Measurements from ENCODE around the gene TMPRSS3.

Gene TMPRSS3

DNA sequence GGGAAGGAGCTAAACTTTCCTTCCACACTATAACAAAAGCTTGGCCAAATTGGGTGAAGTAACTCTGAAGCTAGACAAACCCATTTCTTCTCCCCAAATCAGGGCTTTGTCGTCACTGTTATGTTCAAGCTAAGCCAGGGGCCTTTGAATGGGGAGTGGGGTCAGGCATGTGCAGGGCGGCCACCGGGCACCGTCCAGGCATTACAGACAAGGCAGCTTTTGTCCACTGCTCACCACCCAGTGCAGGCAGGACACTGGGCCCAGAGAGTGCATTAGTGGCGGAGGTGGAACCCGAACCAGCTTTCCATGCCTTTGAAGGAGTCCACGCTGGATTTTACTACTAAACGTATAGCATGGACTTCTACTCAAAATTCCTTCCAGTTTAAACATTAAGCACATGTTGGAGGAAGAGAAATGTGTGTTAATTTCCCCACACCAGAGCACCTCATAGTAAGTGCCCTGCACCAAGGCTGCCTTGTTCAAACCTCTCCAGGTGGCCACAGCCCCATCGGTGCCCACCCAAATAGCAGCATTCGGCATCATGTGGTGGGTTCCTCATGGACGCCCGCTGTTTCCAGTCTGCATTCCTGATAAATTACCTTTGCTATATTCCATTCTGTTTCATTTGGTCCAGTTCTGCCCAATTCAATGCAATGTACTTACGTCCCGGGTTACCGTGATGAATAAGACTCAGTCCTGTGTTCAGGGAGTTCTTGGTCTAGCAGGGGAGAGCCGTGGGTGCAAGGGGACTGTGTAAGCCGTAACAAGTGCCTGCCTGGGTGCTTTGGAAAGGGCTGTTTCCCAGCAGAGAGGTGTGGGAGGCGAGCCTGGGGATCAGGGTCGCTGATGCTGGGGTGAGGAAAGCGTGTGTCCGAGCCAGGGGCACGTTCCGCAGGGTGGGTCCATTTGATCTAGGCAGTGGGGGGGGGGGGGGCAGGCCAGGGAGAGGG is 9.5 kb upstream of the TMPRSS3 start:
- H3K9me3 ChIP-seq (ENCODE audit: control insufficient read depth in 1 of 2, low read length in 2 of 2), result peaks cover 0 to 3% of the 10 kb centered on the region in 2 donors
- H3K27ac ChIP-seq (ENCODE audit: low read length), result no peak overlapping the region
- H3K4me3 ChIP-seq (ENCODE audit: low read depth in 1 of 2, low read length in 2 of 2), result peak overlapping the region in 1 of 2 donors; percentile 30
- H3K27me3 ChIP-seq (ENCODE audit: low read depth, low read length), result no peaks in the 10 kb centered on the region
- no peaks in the 10 kb centered on the region for H3K36me3 ChIP-seq (ENCODE audit: control insufficient read depth in 1 of 2, insufficient read depth in 2 of 2, low read length in 2 of 2)
- H3K4me1 ChIP-seq (ENCODE audit: control insufficient read depth in 1 of 2, insufficient read depth in 2 of 2, low read length in 2 of 2), result no peaks in the 10 kb centered on the region

- no peaks in the 10 kb centered on the region for H3K36me3 ChIP-seq (ENCODE audit: control insufficient read depth in 1 of 2, insufficient read depth in 2 of 2, low read length in 2 of 2)
- peaks cover 0 to 3% of the 10 kb centered on the region in 2 donors for H3K9me3 ChIP-seq (ENCODE audit: control insufficient read depth in 1 of 2, low read length in 2 of 2)
- H3K4me1 ChIP-seq (ENCODE audit: control insufficient read depth in 1 of 2, insufficient read depth in 2 of 2, low read length in 2 of 2), result no peaks in the 10 kb centered on the region
- H3K27me3 ChIP-seq (ENCODE audit: low read depth, low read length), result no peaks in the 10 kb centered on the region
- peak overlapping the region in 1 of 2 donors; percentile 30 for H3K4me3 ChIP-seq (ENCODE audit: low read depth in 1 of 2, low read length in 2 of 2)
- H3K27ac ChIP-seq (ENCODE audit: low read length), result no peak overlapping the region
These were observed 8.7 kb upstream of the TMPRSS3 start for GRCh38 chr21:42404539-42404938.

GRCh38 chr21:42403611-42404231 is 7.9 kb upstream of the TMPRSS3 start, which contains the start of gene UBASH3A:
Gene UBASH3A, plus strand, starts transcription at chr21:42403902. Its CDS starts 44 bp downstream, at chr21:42403946.
- H3K4me1 ChIP-seq (ENCODE audit: control insufficient read depth in 1 of 2, insufficient read depth in 2 of 2, low read length in 2 of 2), result no peaks in the 10 kb centered on the region
- H3K27me3 ChIP-seq (ENCODE audit: low read depth, low read length), result no peaks in the 10 kb centered on the region
- H3K4me3 ChIP-seq (ENCODE audit: low read depth in 1 of 2, low read length in 2 of 2), result peak within 1 kb of the TSS in 1 of 2 donors; percentile 30
- no peak within 1 kb of the TSS for H3K27ac ChIP-seq (ENCODE audit: low read length)
- peaks cover 0 to 3% of the 10 kb centered on the region in 2 donors for H3K9me3 ChIP-seq (ENCODE audit: control insufficient read depth in 1 of 2, low read length in 2 of 2)
- H3K36me3 ChIP-seq (ENCODE audit: control insufficient read depth in 1 of 2, insufficient read depth in 2 of 2, low read length in 2 of 2), result no peaks in the 10 kb centered on the region

- H3K9me3 ChIP-seq (ENCODE audit: control insufficient read depth in 1 of 2, low read length in 2 of 2), result peaks cover 0 to 3% of the 10 kb centered on the region in 2 donors
- H3K27me3 ChIP-seq (ENCODE audit: low read depth, low read length), result no peaks in the 10 kb centered on the region
- H3K27ac ChIP-seq (ENCODE audit: low read length), result no peak overlapping the region
- H3K4me1 ChIP-seq (ENCODE audit: control insufficient read depth in 1 of 2, insufficient read depth in 2 of 2, low read length in 2 of 2), result no peaks in the 10 kb centered on the region
- no peak overlapping the region for H3K4me3 ChIP-seq (ENCODE audit: low read depth in 1 of 2, low read length in 2 of 2)
- no peaks in the 10 kb centered on the region for H3K36me3 ChIP-seq (ENCODE audit: control insufficient read depth in 1 of 2, insufficient read depth in 2 of 2, low read length in 2 of 2)
These were observed 6.0 kb upstream of the TMPRSS3 start for GRCh38 chr21:42401820-42402251.

DNA sequence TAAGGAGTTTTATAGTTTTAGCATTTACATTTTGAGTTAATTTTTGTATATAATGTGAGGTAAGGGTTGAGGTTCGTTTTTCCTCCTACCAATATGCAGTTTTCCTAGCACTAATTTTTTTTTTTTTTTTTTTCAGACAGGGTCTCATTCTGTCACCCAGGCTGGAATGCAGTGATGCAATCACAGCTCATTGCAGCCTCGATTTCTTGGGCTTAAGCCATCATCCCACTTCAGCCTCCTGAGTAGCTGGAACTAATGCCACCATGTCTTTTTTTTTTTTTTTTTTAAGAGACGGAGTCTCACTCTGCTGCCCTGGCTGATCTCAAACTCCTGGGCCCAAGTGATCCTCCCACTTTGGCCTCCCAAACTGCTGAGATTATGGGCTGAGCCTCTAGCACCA is 5.3 kb upstream of the TMPRSS3 start:
- no peaks in the 10 kb centered on the region for H3K36me3 ChIP-seq (ENCODE audit: control insufficient read depth in 1 of 2, insufficient read depth in 2 of 2, low read length in 2 of 2)
- H3K4me3 ChIP-seq (ENCODE audit: low read depth in 1 of 2, low read length in 2 of 2), result no peak overlapping the region
- no peak overlapping the region for H3K27ac ChIP-seq (ENCODE audit: low read length)
- H3K4me1 ChIP-seq (ENCODE audit: control insufficient read depth in 1 of 2, insufficient read depth in 2 of 2, low read length in 2 of 2), result no peaks in the 10 kb centered on the region
- peaks cover 0 to 3% of the 10 kb centered on the region in 2 donors for H3K9me3 ChIP-seq (ENCODE audit: control insufficient read depth in 1 of 2, low read length in 2 of 2)
- no peaks in the 10 kb centered on the region for H3K27me3 ChIP-seq (ENCODE audit: low read depth, low read length)

GRCh38 chr21:42400525-42400924 is 4.7 kb upstream of the TMPRSS3 start:
- Histone ChIP-seq H3K4me1 (ENCODE audit: control insufficient read depth in 1 of 2, insufficient read depth in 2 of 2, low read length in 2 of 2) (no peaks in the 10 kb centered on the region), H3K36me3 (ENCODE audit: control insufficient read depth in 1 of 2, insufficient read depth in 2 of 2, low read length in 2 of 2) (no peaks in the 10 kb centered on the region), H3K27me3 (ENCODE audit: low read depth, low read length) (no peaks in the 10 kb centered on the region), H3K9me3 (ENCODE audit: control insufficient read depth in 1 of 2, low read length in 2 of 2) (peaks cover 0 to 3% of the 10 kb centered on the region in 2 donors), H3K27ac (ENCODE audit: low read length) (no peak overlapping the region), H3K4me3 (ENCODE audit: low read depth in 1 of 2, low read length in 2 of 2) (no peak overlapping the region)

- Histone ChIP-seq H3K9me3 (ENCODE audit: control insufficient read depth in 1 of 2, low read length in 2 of 2) (peaks cover 0 to 3% of the 10 kb centered on the region in 2 donors), H3K27ac (ENCODE audit: low read length) (no peak overlapping the region), H3K36me3 (ENCODE audit: control insufficient read depth in 1 of 2, insufficient read depth in 2 of 2, low read length in 2 of 2) (no peaks in the 10 kb centered on the region), H3K4me1 (ENCODE audit: control insufficient read depth in 1 of 2, insufficient read depth in 2 of 2, low read length in 2 of 2) (no peaks in the 10 kb centered on the region), H3K27me3 (ENCODE audit: low read depth, low read length) (no peaks in the 10 kb centered on the region), H3K4me3 (ENCODE audit: low read depth in 1 of 2, low read length in 2 of 2) (no peak overlapping the region)
These were observed 2.7 kb upstream of the TMPRSS3 start for GRCh38 chr21:42398436-42399028.

- Histone ChIP-seq H3K4me1 (ENCODE audit: control insufficient read depth in 1 of 2, insufficient read depth in 2 of 2, low read length in 2 of 2) (no peaks in the 10 kb centered on the region), H3K27me3 (ENCODE audit: low read depth, low read length) (no peaks in the 10 kb centered on the region), H3K9me3 (ENCODE audit: control insufficient read depth in 1 of 2, low read length in 2 of 2) (peaks cover 0 to 3% of the 10 kb centered on the region in 2 donors), H3K27ac (ENCODE audit: low read length) (no peak overlapping the region), H3K36me3 (ENCODE audit: control insufficient read depth in 1 of 2, insufficient read depth in 2 of 2, low read length in 2 of 2) (no peaks in the 10 kb centered on the region), H3K4me3 (ENCODE audit: low read depth in 1 of 2, low read length in 2 of 2) (no peak overlapping the region)
These were observed 2.0 kb upstream of the TMPRSS3 start for GRCh38 chr21:42397746-42398394.

DNA sequence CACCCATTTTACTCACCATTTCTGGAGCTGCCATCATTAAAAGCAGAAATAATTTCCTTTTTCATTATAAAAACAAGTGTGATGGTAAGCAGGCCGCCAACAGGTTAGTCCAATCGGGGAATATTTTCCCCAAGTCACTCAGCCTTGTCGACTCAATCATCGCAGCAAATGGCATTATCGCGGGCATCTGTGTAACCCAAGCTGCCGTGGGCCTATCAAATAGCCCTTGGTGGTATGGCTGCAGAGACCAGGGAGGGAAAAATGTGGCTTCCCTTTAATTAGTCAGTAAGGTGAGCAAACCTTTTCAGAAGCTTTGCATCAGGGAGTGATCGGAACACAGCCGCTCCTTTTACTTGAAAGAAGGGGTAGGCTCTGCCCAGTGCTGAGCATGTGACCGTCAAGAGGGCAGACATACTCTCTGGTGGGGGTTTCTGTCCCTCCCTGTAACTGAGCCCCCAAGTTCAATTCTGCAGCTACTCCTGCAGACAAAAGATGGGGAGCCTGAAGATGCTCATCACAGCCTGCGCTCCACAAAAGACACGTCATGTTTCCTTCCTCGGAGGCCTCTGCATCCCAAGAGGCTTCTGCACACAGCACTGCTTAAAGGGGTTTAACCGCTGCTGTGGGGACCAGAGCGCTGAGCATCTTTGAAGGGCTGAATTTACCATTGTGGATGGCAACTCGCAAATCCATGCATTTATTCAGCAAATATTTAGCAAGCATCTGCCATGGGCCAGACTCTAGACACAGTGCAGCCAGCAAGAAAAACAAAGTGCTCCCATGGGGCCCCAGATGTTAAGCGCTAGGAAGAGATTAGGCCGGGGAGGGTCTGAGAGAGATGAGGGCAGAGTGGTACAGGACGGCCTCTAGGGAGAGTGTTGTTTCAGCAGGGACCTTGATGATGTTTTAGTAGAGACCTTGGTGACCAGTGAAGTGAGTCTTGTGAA is 1.2 kb upstream of the TMPRSS3 start:
- H3K27ac ChIP-seq (ENCODE audit: low read length), result no peak overlapping the region
- no peaks in the 10 kb centered on the region for H3K27me3 ChIP-seq (ENCODE audit: low read depth, low read length)
- H3K9me3 ChIP-seq (ENCODE audit: control insufficient read depth in 1 of 2, low read length in 2 of 2), result peaks cover 0 to 3% of the 10 kb centered on the region in 2 donors
- H3K4me3 ChIP-seq (ENCODE audit: low read depth in 1 of 2, low read length in 2 of 2), result no peak overlapping the region
- no peaks in the 10 kb centered on the region for H3K4me1 ChIP-seq (ENCODE audit: control insufficient read depth in 1 of 2, insufficient read depth in 2 of 2, low read length in 2 of 2)
- no peaks in the 10 kb centered on the region for H3K36me3 ChIP-seq (ENCODE audit: control insufficient read depth in 1 of 2, insufficient read depth in 2 of 2, low read length in 2 of 2)

GRCh38 chr21:42395302-42395701 is 550 bp downstream of the TMPRSS3 start:
- no peaks in the 10 kb centered on the region for H3K36me3 ChIP-seq (ENCODE audit: control insufficient read depth in 1 of 2, insufficient read depth in 2 of 2, low read length in 2 of 2)
- H3K27ac ChIP-seq (ENCODE audit: low read length), result no peak overlapping the region
- no peaks in the 10 kb centered on the region for H3K27me3 ChIP-seq (ENCODE audit: low read depth, low read length)
- H3K4me3 ChIP-seq (ENCODE audit: low read depth in 1 of 2, low read length in 2 of 2), result no peak overlapping the region
- no peaks in the 10 kb centered on the region for H3K4me1 ChIP-seq (ENCODE audit: control insufficient read depth in 1 of 2, insufficient read depth in 2 of 2, low read length in 2 of 2)
- H3K9me3 ChIP-seq (ENCODE audit: control insufficient read depth in 1 of 2, low read length in 2 of 2), result no peaks in the 10 kb centered on the region

Data from muscle layer of duodenum (tissue), 2 donors.